Lower leg skin (tissue), 3 donors: ENCODE results near the gene SLX9.

ENCODE experiments used
- POLR2A ChIP-seq, 2 donors: fragments of 450-650 bp; IDR thresholded peaks; one replicate each; pipeline ENCODE4 v1.6.1; 2016 to 2017; ENCODE audit warnings: antibody characterized with exemption in 2 of 2, mild to moderate bottlenecking in 1 of 2, moderate library complexity in 1 of 2
- TF ChIP-seq, protein P1 (sequence below), 3 donors: fragments of 450-650 bp; IDR thresholded peaks; one replicate each; pipeline ENCODE4 v1.5.1; 2016; ENCODE audit warnings: antibody characterized with exemption in 3 of 3, mild to moderate bottlenecking in 3 of 3, moderate library complexity in 2 of 3

GRCh38 chr21:45022348-45022675 lies 82.5 kb downstream of the SLX9 start:
- TF ChIP-seq, protein P1, sequence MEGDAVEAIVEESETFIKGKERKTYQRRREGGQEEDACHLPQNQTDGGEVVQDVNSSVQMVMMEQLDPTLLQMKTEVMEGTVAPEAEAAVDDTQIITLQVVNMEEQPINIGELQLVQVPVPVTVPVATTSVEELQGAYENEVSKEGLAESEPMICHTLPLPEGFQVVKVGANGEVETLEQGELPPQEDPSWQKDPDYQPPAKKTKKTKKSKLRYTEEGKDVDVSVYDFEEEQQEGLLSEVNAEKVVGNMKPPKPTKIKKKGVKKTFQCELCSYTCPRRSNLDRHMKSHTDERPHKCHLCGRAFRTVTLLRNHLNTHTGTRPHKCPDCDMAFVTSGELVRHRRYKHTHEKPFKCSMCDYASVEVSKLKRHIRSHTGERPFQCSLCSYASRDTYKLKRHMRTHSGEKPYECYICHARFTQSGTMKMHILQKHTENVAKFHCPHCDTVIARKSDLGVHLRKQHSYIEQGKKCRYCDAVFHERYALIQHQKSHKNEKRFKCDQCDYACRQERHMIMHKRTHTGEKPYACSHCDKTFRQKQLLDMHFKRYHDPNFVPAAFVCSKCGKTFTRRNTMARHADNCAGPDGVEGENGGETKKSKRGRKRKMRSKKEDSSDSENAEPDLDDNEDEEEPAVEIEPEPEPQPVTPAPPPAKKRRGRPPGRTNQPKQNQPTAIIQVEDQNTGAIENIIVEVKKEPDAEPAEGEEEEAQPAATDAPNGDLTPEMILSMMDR (IDR thresholded peaks at IDR 0.05), result no peak
- TF ChIP-seq POLR2A (IDR thresholded peaks at IDR 0.05), result no peak
